Activated naive CD4-positive, alpha-beta T cell treated with anti-CD3 and anti-CD28 coated beads, Interleukin-2, amount 50 U/mL, for 72 hours (primary cell): Measurements from ENCODE around the gene CRY1. TPM values are rescaled to one million over a fixed set of nuclear protein-coding genes. Genes with fewer than 3 reads are reported as not detected.

Experiments
- ATAC-seq, 2 donors: fragments of 150-1000 bp; cut with Tn5 transposase; 2 replicates each; pipeline ENCODE4 v1.10.0; 2021; ENCODE audit warnings: mild to moderate bottlenecking in 2 of 2, moderate library complexity in 2 of 2
- DNase-seq, 2 donors: peaks; one replicate each; pipeline ENCODE4 v3.0.0; 2021 to 2022; ENCODE audit warnings: low spot score in 2 of 2
- H3K27ac Mint-ChIP-seq, 2 donors: one replicate each; pipeline ENCODE4 v1.8.0; 2022; ENCODE audit warnings: mild to moderate bottlenecking in 2 of 2, mixed read lengths in 2 of 2
- H3K36me3 Mint-ChIP-seq, 2 donors: one replicate each; pipeline ENCODE4 v1.8.0; 2022; ENCODE audit warnings: mixed read lengths in 2 of 2
- H3K9me3 Mint-ChIP-seq, 2 donors: one replicate each; pipeline ENCODE4 v1.8.0; 2022; ENCODE audit warnings: mixed read lengths in 2 of 2
- total RNA-seq, 2 donors: library from RNA; stranded (reverse); gene quantifications; one replicate each; pipeline ENCODE4 v1.2.3, GENCODE V29; 2022

Gene CRY1
- 10 to 100 TPM; 12.6 to 32.8 TPM for total RNA-seq

- peak; percentile 94 to 97 for DNase-seq
- Mint-ChIP-seq H3K27ac (peak within 1 kb of the TSS in 1 of 2 donors; percentile 99), H3K36me3 (peaks cover 0 to 10% of the 10 kb centered on the region in 2 donors), H3K9me3 (peaks cover 0 to 15% of the 10 kb centered on the region in 2 donors)
- ATAC-seq = peak; percentile 87 to 88
These were observed at the start of gene CRY1 for GRCh38 chr12:107093417-107094182. TSS of gene CRY1 (minus strand) at chr12:107093549. CDS start at chr12:107092961, 588 bp downstream.

GRCh38 chr12:107139787-107140186, 46.4 kb upstream of the CRY1 start:
- H3K36me3 Mint-ChIP-seq = no peaks in the 10 kb centered on the region

GRCh38 chr12:107138990-107139389, 45.6 kb upstream of the CRY1 start:
- ATAC-seq = no peak
- Mint-ChIP-seq H3K36me3 (no peaks in the 10 kb centered on the region), H3K9me3 (no peaks in the 10 kb centered on the region)

More at GRCh38 chr12:107139787-107140186, 46.4 kb upstream of the CRY1 start:
- Mint-ChIP-seq H3K9me3 (no peaks in the 10 kb centered on the region), H3K27ac (no peak overlapping the region)
- ATAC-seq (no peak), DNase-seq (no peak)

GRCh38 chr12:107135177-107135576, 41.8 kb upstream of the CRY1 start:
- no peak for ATAC-seq
- Mint-ChIP-seq H3K9me3 (no peaks in the 10 kb centered on the region), H3K36me3 (no peaks in the 10 kb centered on the region), H3K27ac (no peak overlapping the region)
- no peak for DNase-seq

More at GRCh38 chr12:107138990-107139389, 45.6 kb upstream of the CRY1 start:
- no peak overlapping the region for H3K27ac Mint-ChIP-seq
- no peak for DNase-seq

- Mint-ChIP-seq H3K36me3 (no peaks in the 10 kb centered on the region), H3K9me3 (no peaks in the 10 kb centered on the region), H3K27ac (no peak overlapping the region)
- DNase-seq (peak in 1 of 2 donors; percentile 46), ATAC-seq (peak; percentile 37 to 69)
These were observed 41.2 kb upstream of the CRY1 start for GRCh38 chr12:107134558-107134957.

- DNase-seq (no peak), ATAC-seq (no peak)
- no peaks in the 10 kb centered on the region for H3K9me3 Mint-ChIP-seq
- no peaks in the 10 kb centered on the region for H3K36me3 Mint-ChIP-seq
- H3K27ac Mint-ChIP-seq = no peak overlapping the region
These were observed 40.1 kb upstream of the CRY1 start for GRCh38 chr12:107133462-107133861.

- DNase-seq (peak in 1 of 2 donors; percentile 35), ATAC-seq (peak in 1 of 2 donors; percentile 39)
- no peaks in the 10 kb centered on the region for H3K9me3 Mint-ChIP-seq
- H3K27ac Mint-ChIP-seq = peak overlapping the region in 1 of 2 donors; percentile 29
- H3K36me3 Mint-ChIP-seq = no peaks in the 10 kb centered on the region
These were observed 38.7 kb upstream of the CRY1 start for GRCh38 chr12:107131832-107132616.

- ATAC-seq = no peak
- no peak for DNase-seq
- Mint-ChIP-seq H3K9me3 (no peaks in the 10 kb centered on the region), H3K27ac (no peak overlapping the region), H3K36me3 (no peaks in the 10 kb centered on the region)
These were observed 37.7 kb upstream of the CRY1 start for GRCh38 chr12:107130830-107131611.

GRCh38 chr12:107129315-107129930, 36.1 kb upstream of the CRY1 start:
- no peak for DNase-seq
- no peak for ATAC-seq
- Mint-ChIP-seq H3K27ac (no peak overlapping the region), H3K9me3 (no peaks in the 10 kb centered on the region), H3K36me3 (no peaks in the 10 kb centered on the region)

GRCh38 chr12:107127482-107128430, 34.4 kb upstream of the CRY1 start:
- no peak overlapping the region for H3K27ac Mint-ChIP-seq
- DNase-seq (no peak), ATAC-seq (no peak)
- H3K36me3 Mint-ChIP-seq = no peaks in the 10 kb centered on the region
- no peaks in the 10 kb centered on the region for H3K9me3 Mint-ChIP-seq

GRCh38 chr12:107126796-107127481, 33.6 kb upstream of the CRY1 start:
- H3K36me3 Mint-ChIP-seq = no peaks in the 10 kb centered on the region
- no peak for DNase-seq
- H3K9me3 Mint-ChIP-seq = no peaks in the 10 kb centered on the region
- no peak overlapping the region for H3K27ac Mint-ChIP-seq
- ATAC-seq = no peak

- Mint-ChIP-seq H3K36me3 (no peaks in the 10 kb centered on the region), H3K9me3 (no peaks in the 10 kb centered on the region), H3K27ac (no peak overlapping the region)
- DNase-seq = no peak
- ATAC-seq = no peak
These were observed 32.5 kb upstream of the CRY1 start for GRCh38 chr12:107125833-107126232.

GRCh38 chr12:107122452-107122958, 29.2 kb upstream of the CRY1 start:
- ATAC-seq = no peak
- no peak overlapping the region for H3K27ac Mint-ChIP-seq
- H3K9me3 Mint-ChIP-seq = no peaks in the 10 kb centered on the region
- DNase-seq = no peak
- no peaks in the 10 kb centered on the region for H3K36me3 Mint-ChIP-seq

- no peaks in the 10 kb centered on the region for H3K36me3 Mint-ChIP-seq
These were observed 25.7 kb upstream of the CRY1 start for GRCh38 chr12:107119091-107119490.

GRCh38 chr12:107118624-107119023, 25.3 kb upstream of the CRY1 start:
- no peak for ATAC-seq
- DNase-seq = no peak
- no peaks in the 10 kb centered on the region for H3K36me3 Mint-ChIP-seq
- no peak overlapping the region for H3K27ac Mint-ChIP-seq
- H3K9me3 Mint-ChIP-seq = no peaks in the 10 kb centered on the region

More at GRCh38 chr12:107119091-107119490, 25.7 kb upstream of the CRY1 start:
- ATAC-seq (no peak), DNase-seq (no peak)
- Mint-ChIP-seq H3K9me3 (no peaks in the 10 kb centered on the region), H3K27ac (no peak overlapping the region)
